Smooth muscle cell (in vitro differentiated cells): ENCODE results near the gene HM13. TPM values are rescaled to one million over a fixed set of nuclear protein-coding genes. Genes with fewer than 3 reads are reported as not detected.
"Not testable (repeated sequence)": the region's sequence is repeated elsewhere in the genome, so short reads cannot be mapped to it uniquely, and the experiment has no call there.

Experiments
- DNase-seq: peaks from one replicate; lab custom pipeline; 2025; ENCODE audit not compliant: unreplicated experiment; lab: John Stamatoyannopoulos, UW
- H2AFZ ChIP-seq: fragments of 200-600 bp; sonication (generic); 2 replicates; pipeline ENCODE4 v1.6.0; 2016; ENCODE audit warnings: antibody characterized with exemption, low read depth, mild to moderate bottlenecking
- H3F3A ChIP-seq: fragments of 200-600 bp; sonication (generic); 2 replicates; pipeline ENCODE4 v1.6.0; 2017; ENCODE audit warnings: antibody characterized with exemption, low read depth
- H3K27ac ChIP-seq: fragments of 200-600 bp; sonication (generic); 2 replicates; pipeline ENCODE4 v1.5.1; 2016; ENCODE audit warnings: low read depth, mild to moderate bottlenecking
- H3K27me3 ChIP-seq: fragments of 200-600 bp; sonication (generic); 2 replicates; pipeline ENCODE4 v1.6.1; 2016; ENCODE audit warnings: low read depth, mild to moderate bottlenecking
- H3K36me3 ChIP-seq: fragments of 200-600 bp; sonication (generic); 2 replicates; pipeline ENCODE4 v1.5.1; 2016; ENCODE audit warnings: low read depth
- H3K4me1 ChIP-seq: fragments of 200-600 bp; sonication (generic); 2 replicates; pipeline ENCODE4 v1.5.1; 2016; ENCODE audit warnings: low read depth
- H3K4me2 ChIP-seq: fragments of 200-600 bp; sonication (generic); 2 replicates; pipeline ENCODE4 v1.6.0; 2016; ENCODE audit warnings: mild to moderate bottlenecking
- H3K4me3 ChIP-seq: fragments of 200-600 bp; sonication (generic); 2 replicates; pipeline ENCODE4 v1.5.1; 2016; ENCODE audit warnings: mild to moderate bottlenecking
- H3K79me2 ChIP-seq: fragments of 200-600 bp; sonication (generic); 2 replicates; pipeline ENCODE4 v1.6.0; 2016; ENCODE audit warnings: low read depth, mild to moderate bottlenecking
- H3K9ac ChIP-seq: fragments of 200-600 bp; sonication (generic); 2 replicates; pipeline ENCODE4 v1.6.0; 2016; ENCODE audit warnings: low read depth
- H3K9me3 ChIP-seq: fragments of 200-600 bp; sonication (generic); replicated peaks from 2 replicates; pipeline ENCODE4 v1.5.1; 2016; ENCODE audit warnings: low read depth
- H4K20me1 ChIP-seq: fragments of 200-600 bp; sonication (generic); 2 replicates; pipeline ENCODE4 v1.6.0; 2016; ENCODE audit warnings: low read depth
- CTCF ChIP-seq: fragments of 200-600 bp; sonication (generic); IDR thresholded peaks from 2 replicates; pipeline ENCODE4 v1.5.1; 2017; ENCODE audit warnings: borderline replicate concordance, mild to moderate bottlenecking, antibody characterized with exemption; ENCODE audit not compliant: insufficient read depth, poor library complexity, severe bottlenecking
- WGBS: methylation state at CpG from one replicate; pipeline ENCODE4 v1.1.7; 2016; ENCODE audit warnings: low lambda C conversion rate; 5-methylcytosine and 5-hydroxymethylcytosine counted together
- polyA plus RNA-seq: library from polyadenylated mRNA; unstranded; fragments of >200 nt; fragmentation: Nextera tagmentation; extraction: Ambion mirVana; gene quantifications from 2 replicates; pipeline ENCODE4 v1.2.1, GENCODE V29; 2016
- total RNA-seq: library from RNA; depleted of rRNA; stranded (reverse); fragments of >200 nt; gene quantifications from 2 replicates; pipeline ENCODE4 v1.2.3, GENCODE V29; 2014

HM13 gene
- total and polyA plus RNA-seq, 2 experiments from 2014 or later: 210 to 336 TPM

GRCh38 chr20:31542963-31543362 is 28.7 kb downstream of the HM13 start:
- H3K36me3 ChIP-seq: peaks cover 14% of the 10 kb centered on the region
- H4K20me1 ChIP-seq: peaks cover 35% of the 10 kb centered on the region
- no peaks in the 10 kb centered on the region for H3K27me3 ChIP-seq
- peaks cover 18% of the 10 kb centered on the region for H3K79me2 ChIP-seq
- H3K9ac ChIP-seq: no peak overlapping the region
- peaks cover 60% of the 10 kb centered on the region for H3F3A ChIP-seq
- no peak overlapping the region for H3K4me2 ChIP-seq
- 92% methylated on average over 8 of the region's 8 CpGs for whole genome bisulfite sequencing
- no peak overlapping the region for H3K4me3 ChIP-seq
- no peak for TF ChIP-seq CTCF
- peaks cover 6% of the 10 kb centered on the region for H3K4me1 ChIP-seq
- H3K9me3 ChIP-seq: no peaks in the 10 kb centered on the region
- no peak overlapping the region for H2AFZ ChIP-seq
- DNase-seq: no peak
- peak overlapping the region; percentile 99 for H3K27ac ChIP-seq

GRCh38 chr20:31543966-31544598 is 29.8 kb downstream of the HM13 start:
- H3F3A ChIP-seq: peaks cover 57% of the 10 kb centered on the region
- peak overlapping the region; percentile 3 for H3K9ac ChIP-seq
- H3K79me2 ChIP-seq: peaks cover 29% of the 10 kb centered on the region
- peaks cover 24% of the 10 kb centered on the region for H4K20me1 ChIP-seq
- no peak overlapping the region for H3K4me3 ChIP-seq
- H3K9me3 ChIP-seq: no peaks in the 10 kb centered on the region
- no peak for TF ChIP-seq CTCF
- H3K36me3 ChIP-seq: peaks cover 3% of the 10 kb centered on the region
- no peak overlapping the region for H2AFZ ChIP-seq
- 0% methylated on average over 1 of the region's 1 CpG for WGBS
- DNase-seq: no peak
- peak overlapping the region; percentile 99 for H3K27ac ChIP-seq
- no peaks in the 10 kb centered on the region for H3K27me3 ChIP-seq
- peak overlapping the region; percentile 12 for H3K4me2 ChIP-seq
- H3K4me1 ChIP-seq: peaks cover 6% of the 10 kb centered on the region

- peaks cover 6% of the 10 kb centered on the region for H3K4me1 ChIP-seq
- H3K4me3 ChIP-seq: no peak overlapping the region
- no peaks in the 10 kb centered on the region for H3K9me3 ChIP-seq
- no peaks in the 10 kb centered on the region for H3K27me3 ChIP-seq
- H3K4me2 ChIP-seq: peak overlapping the region; percentile 12
- H2AFZ ChIP-seq: no peak overlapping the region
- 83% methylated on average over 2 of the region's 2 CpGs for WGBS
- peak overlapping the region; percentile 99 for H3K27ac ChIP-seq
- no peak for DNase-seq
- no peaks in the 10 kb centered on the region for H3K36me3 ChIP-seq
- no peak for TF ChIP-seq CTCF
- peaks cover 57% of the 10 kb centered on the region for H3F3A ChIP-seq
- H4K20me1 ChIP-seq: peaks cover 20% of the 10 kb centered on the region
- H3K9ac ChIP-seq: peak overlapping the region; percentile 3
- H3K79me2 ChIP-seq: peaks cover 30% of the 10 kb centered on the region
Measured at GRCh38 chr20:31544600-31544999, 30.4 kb downstream of the HM13 start.

- not testable (repeated sequence) for H3K4me3 ChIP-seq, H2AFZ ChIP-seq, H3K27me3 ChIP-seq, H3K4me2 ChIP-seq, H3K36me3 ChIP-seq, H3K4me1 ChIP-seq, DNase-seq, H3K9me3 ChIP-seq, H3K9ac ChIP-seq
- peak overlapping the region; percentile 99 for H3K27ac ChIP-seq
- H4K20me1 ChIP-seq: peaks cover 20% of the 10 kb centered on the region
- H3K79me2 ChIP-seq: peaks cover 30% of the 10 kb centered on the region
- H3F3A ChIP-seq: peaks cover 51% of the 10 kb centered on the region
- 91% methylated on average over 5 of the region's 5 CpGs for WGBS
Measured at GRCh38 chr20:31545621-31546040, 31.4 kb downstream of the HM13 start.
